Mesothelial cell of epicardium (in vitro differentiated cells): ENCODE data around the gene FOXD4L3. TPM values are rescaled to one million over a fixed set of nuclear protein-coding genes. Genes with fewer than 3 reads are reported as not detected.
"Not testable (repeated sequence)": the region's sequence is repeated elsewhere in the genome, so short reads cannot be mapped to it uniquely, and the experiment has no call there.

ENCODE experiments used
- DNase-seq, 2 experiments: peaks; one replicate each; pipeline ENCODE4 v3.0.0; 2021; ENCODE audit warnings: low spot score in 2 of 2; ENCODE audit not compliant: unreplicated experiment in 2 of 2
- H3K27ac Mint-ChIP-seq: 2 replicates; pipeline ENCODE4 v1.8.0; 2021; ENCODE audit warnings: mixed read lengths
- H3K27me3 Mint-ChIP-seq: 2 replicates; pipeline ENCODE4 v1.8.0; 2021; ENCODE audit warnings: low read depth, mixed read lengths
- H3K36me3 Mint-ChIP-seq: 2 replicates; pipeline ENCODE4 v1.8.0; 2021; ENCODE audit warnings: mixed read lengths
- H3K4me1 Mint-ChIP-seq: 2 replicates; pipeline ENCODE4 v1.8.0; 2021; ENCODE audit warnings: mixed read lengths
- H3K4me3 Mint-ChIP-seq: 2 replicates; pipeline ENCODE4 v1.8.0; 2021; ENCODE audit warnings: mild to moderate bottlenecking, moderate library complexity, mixed read lengths
- H3K9me3 Mint-ChIP-seq: 2 replicates; pipeline ENCODE4 v1.8.0; 2021; ENCODE audit warnings: mixed read lengths
- total RNA-seq: library from RNA; stranded (reverse); gene quantifications from 3 replicates; pipeline ENCODE4 v1.2.1, GENCODE V29; 2021

FOXD4L3 gene
- total RNA-seq, 1 donor from 2014 or later, result 0.25 TPM

- H3K4me3 Mint-ChIP-seq, H3K36me3 Mint-ChIP-seq, H3K9me3 Mint-ChIP-seq, H3K27ac Mint-ChIP-seq, H3K4me1 Mint-ChIP-seq, DNase-seq: not testable (repeated sequence)
- H3K27me3 Mint-ChIP-seq, result peaks cover 22% of the 10 kb centered on the region
Measured at GRCh38 chr9:68330531-68331173, 28.0 kb downstream of the FOXD4L3 start.

DNA sequence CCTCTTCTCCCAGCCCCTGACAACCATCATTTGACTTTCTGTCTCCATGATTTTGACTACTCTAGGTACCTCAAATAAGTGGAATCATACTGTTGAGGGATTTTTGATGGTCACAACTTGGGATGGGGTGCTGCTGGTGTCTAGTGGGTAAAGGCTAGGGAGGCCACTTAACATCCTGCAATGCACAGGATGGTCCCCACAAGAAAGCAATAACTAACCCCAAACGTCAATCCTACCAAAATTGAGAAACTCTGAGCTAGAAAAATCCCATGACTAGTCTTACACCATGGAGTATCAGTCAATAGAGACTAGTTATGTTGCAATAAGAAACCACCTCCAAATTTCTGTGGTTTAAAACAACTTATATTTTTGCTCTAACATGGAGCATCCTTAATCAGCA is 29.5 kb downstream of the FOXD4L3 start:
- H3K27ac Mint-ChIP-seq, H3K36me3 Mint-ChIP-seq, H3K4me3 Mint-ChIP-seq, DNase-seq, H3K9me3 Mint-ChIP-seq, H3K4me1 Mint-ChIP-seq: not testable (repeated sequence)
- H3K27me3 Mint-ChIP-seq, result peaks cover 27% of the 10 kb centered on the region

GRCh38 chr9:68335935-68336334 is 33.3 kb downstream of the FOXD4L3 start:
- not testable (repeated sequence) for DNase-seq, H3K4me3 Mint-ChIP-seq, H3K4me1 Mint-ChIP-seq, H3K27ac Mint-ChIP-seq, H3K9me3 Mint-ChIP-seq, H3K36me3 Mint-ChIP-seq
- peaks cover 24% of the 10 kb centered on the region for H3K27me3 Mint-ChIP-seq

DNA sequence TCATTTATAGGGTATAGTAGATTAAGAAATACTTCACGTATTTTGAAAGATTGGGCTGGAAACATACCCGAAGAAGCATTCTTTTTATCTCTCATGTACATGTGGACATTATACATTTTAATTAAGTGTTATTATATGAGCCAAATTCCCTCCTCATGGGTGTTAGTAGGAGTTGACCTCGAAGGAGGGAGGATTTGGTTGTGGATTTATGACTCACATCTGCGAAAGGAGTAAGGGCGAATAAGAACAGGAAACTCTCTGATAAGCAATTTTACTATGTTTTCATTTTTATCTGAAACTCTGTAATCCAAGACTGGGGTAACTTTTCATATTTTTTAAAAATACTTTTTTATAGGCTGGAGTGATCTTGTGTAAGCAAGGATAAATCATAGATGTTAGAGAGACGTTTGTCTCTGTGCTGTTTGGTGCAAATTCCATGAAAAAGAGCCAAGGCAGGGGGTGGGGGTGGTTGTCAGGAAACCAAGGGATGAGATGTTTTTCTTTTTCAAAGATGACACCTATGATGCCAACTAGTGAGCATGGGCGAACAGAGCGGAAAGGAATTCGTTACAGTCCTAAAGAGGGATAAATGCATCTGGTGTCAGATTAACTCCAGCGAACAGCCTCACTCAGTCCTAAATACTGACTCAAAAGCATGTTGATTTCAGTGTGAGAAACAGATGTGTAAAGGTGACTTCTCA is 34.1 kb downstream of the FOXD4L3 start:
- not testable (repeated sequence) for H3K4me3 Mint-ChIP-seq, H3K9me3 Mint-ChIP-seq, DNase-seq, H3K36me3 Mint-ChIP-seq, H3K4me1 Mint-ChIP-seq, H3K27ac Mint-ChIP-seq
- H3K27me3 Mint-ChIP-seq, result peaks cover 24% of the 10 kb centered on the region

- not testable (repeated sequence) for H3K4me1 Mint-ChIP-seq, H3K27ac Mint-ChIP-seq, H3K4me3 Mint-ChIP-seq, H3K36me3 Mint-ChIP-seq, H3K9me3 Mint-ChIP-seq, DNase-seq
- H3K27me3 Mint-ChIP-seq, result peaks cover 23% of the 10 kb centered on the region
Measured at GRCh38 chr9:68338000-68338399, 35.3 kb downstream of the FOXD4L3 start.

DNA sequence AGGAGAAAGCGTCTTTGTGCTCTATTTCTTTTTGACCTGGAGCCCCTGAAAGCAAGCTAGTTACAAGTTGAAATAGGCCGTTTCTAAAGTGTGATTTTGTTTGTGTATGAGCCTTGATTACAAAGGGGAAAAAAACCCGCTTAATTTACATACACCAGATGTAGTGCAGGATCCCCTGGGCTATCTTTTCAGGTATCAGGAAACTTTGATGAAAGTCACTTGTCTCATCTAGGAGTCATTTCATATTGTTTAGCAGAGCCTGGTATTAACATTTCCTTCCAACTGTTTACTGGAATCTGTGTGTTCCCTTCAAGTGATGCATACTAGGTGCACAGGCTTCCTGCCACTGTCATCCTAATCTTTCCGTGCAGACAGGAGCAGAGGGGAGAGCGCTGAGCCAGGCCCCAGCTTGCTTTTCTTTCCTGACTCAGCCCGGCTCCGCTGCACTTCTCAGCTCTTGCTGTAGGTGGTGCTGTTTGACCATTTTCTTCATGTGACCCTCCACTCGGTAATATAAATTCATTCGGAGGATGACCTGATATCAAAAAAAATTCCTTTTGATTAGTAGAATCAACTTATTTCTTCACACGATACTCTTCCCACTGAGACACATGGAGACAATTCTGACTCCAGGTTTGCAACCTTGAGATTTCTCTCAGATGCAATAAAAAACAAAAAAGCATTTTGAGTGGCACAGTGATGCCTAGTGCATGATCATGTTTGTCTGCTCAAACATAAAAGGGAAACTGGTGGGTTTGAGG is 39.8 kb downstream of the FOXD4L3 start:
- H3K4me3 Mint-ChIP-seq, H3K36me3 Mint-ChIP-seq, H3K27ac Mint-ChIP-seq, H3K9me3 Mint-ChIP-seq, DNase-seq, H3K4me1 Mint-ChIP-seq: not testable (repeated sequence)
- peaks cover 33% of the 10 kb centered on the region for H3K27me3 Mint-ChIP-seq

DNA sequence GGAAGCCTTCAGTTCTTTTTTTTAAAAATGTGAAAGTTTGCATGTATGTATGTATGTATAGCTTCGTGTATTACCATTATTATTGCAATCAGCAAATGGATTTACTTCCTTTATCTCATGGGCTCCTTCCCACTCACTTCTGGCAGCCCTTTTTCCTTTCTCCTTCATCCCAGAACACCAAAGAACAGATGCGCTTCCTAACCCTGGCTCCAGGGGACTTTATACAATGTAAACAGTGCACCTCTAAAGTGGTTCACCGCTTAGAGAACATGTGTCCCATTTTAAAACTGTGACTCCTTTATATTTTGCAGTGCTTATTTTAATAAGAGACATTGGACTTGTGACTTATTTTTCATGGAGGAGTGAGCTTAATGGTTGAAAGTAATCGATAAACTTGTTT is 40.6 kb downstream of the FOXD4L3 start:
- DNase-seq, H3K27ac Mint-ChIP-seq, H3K4me1 Mint-ChIP-seq, H3K9me3 Mint-ChIP-seq, H3K4me3 Mint-ChIP-seq, H3K36me3 Mint-ChIP-seq: not testable (repeated sequence)
- peaks cover 34% of the 10 kb centered on the region for H3K27me3 Mint-ChIP-seq

DNA sequence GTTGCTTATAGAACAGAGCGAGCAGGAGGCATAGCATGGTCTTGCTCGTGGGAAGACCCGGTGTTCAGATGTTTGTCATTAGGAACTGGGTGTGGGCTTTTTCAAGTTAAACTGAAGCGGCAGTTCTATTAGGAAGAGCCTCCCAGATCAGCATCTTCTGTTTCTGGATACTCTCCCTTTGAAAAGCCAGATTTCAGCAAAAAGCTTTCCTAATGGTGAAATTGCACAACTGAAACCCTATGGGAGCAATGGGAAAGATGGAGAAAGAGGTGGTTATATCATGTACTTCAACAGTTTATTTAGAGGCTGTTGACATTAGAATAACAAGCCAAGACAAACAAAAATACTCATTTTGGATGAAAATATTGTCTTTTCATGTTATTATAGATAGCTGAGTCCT is 41.3 kb downstream of the FOXD4L3 start:
- H3K4me3 Mint-ChIP-seq, DNase-seq, H3K36me3 Mint-ChIP-seq, H3K27ac Mint-ChIP-seq, H3K4me1 Mint-ChIP-seq, H3K9me3 Mint-ChIP-seq: not testable (repeated sequence)
- H3K27me3 Mint-ChIP-seq, result peaks cover 40% of the 10 kb centered on the region

DNA sequence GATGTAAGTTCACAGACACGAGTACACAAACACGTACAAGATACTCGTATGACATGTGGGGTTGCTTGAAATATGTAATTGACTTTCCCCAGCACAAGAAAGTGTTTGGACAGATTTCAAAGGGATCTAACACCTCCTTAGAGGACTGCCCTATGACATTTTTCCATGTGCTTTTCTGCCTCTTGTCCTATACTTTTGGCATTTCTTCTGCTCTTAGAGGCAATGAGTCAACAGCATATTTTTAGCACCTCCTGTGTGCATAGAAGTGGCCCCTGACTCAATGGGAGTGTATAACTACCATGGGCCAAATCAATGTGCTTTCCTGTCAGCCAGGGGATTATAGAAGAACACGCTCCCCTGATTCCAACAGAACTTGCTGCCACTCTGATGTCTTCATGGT is 49.0 kb downstream of the FOXD4L3 start:
- H3K27ac Mint-ChIP-seq, H3K9me3 Mint-ChIP-seq, H3K36me3 Mint-ChIP-seq, H3K4me1 Mint-ChIP-seq, H3K4me3 Mint-ChIP-seq, DNase-seq: not testable (repeated sequence)
- H3K27me3 Mint-ChIP-seq, result peaks cover 55% of the 10 kb centered on the region

Other genes starting within 250 kb of the FOXD4L3 start
- gene ZNG1C, start 60.9 kb upstream of the FOXD4L3 start, total RNA-seq, result 44.8 to 51.4 TPM (median 45.6 TPM) in 3 replicates
- gene PGM5, start 53.7 kb downstream of the FOXD4L3 start, total RNA-seq, result 8.5 to 9.8 TPM (median 8.5 TPM) in 3 replicates
- not detected in 3 replicates for gene TMEM252, start 238.0 kb downstream of the FOXD4L3 start, total RNA-seq